Stimulated activated CD4-positive, alpha-beta T cell treated with anti-CD3 and anti-CD28 coated beads, Interleukin-2, amount 100 ng/mL, for 48 hours (primary cell): ENCODE measurements around the gene KRAS.

Experiments used
- DNase-seq, 2 donors: peaks; one replicate each; pipeline ENCODE4 v3.0.0-alpha.2; 2020

Gene KRAS

DNA sequence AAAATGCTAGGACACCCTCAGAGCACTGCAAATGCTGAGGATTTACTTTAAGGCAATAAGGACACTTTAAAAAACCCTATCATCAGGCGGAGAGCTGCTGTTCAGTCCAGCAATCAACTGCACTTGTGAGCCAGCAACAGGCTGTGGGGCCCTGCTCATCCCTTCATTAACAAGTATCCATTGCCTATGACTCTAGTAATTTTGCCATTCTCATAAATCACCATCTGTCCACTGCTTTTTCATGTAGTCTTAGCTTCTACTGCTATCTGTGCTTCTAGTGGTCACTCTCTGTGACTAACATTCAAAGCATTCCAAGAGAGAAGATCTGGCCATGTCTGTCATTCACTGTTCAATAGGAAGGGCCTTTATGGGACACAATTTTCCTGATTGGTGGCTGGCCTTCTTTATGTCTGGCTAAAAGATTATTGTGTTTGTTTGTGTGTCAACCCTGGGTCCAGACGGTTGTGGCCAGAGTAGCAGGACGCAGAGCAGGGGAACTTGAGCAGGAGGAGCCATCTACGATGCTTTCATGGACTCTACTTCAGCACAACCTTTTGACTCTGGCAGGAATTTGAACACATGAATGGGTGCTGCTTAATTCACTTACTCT lies 3.6 kb upstream of the KRAS start:
- DNase-seq, result no peak

DNA sequence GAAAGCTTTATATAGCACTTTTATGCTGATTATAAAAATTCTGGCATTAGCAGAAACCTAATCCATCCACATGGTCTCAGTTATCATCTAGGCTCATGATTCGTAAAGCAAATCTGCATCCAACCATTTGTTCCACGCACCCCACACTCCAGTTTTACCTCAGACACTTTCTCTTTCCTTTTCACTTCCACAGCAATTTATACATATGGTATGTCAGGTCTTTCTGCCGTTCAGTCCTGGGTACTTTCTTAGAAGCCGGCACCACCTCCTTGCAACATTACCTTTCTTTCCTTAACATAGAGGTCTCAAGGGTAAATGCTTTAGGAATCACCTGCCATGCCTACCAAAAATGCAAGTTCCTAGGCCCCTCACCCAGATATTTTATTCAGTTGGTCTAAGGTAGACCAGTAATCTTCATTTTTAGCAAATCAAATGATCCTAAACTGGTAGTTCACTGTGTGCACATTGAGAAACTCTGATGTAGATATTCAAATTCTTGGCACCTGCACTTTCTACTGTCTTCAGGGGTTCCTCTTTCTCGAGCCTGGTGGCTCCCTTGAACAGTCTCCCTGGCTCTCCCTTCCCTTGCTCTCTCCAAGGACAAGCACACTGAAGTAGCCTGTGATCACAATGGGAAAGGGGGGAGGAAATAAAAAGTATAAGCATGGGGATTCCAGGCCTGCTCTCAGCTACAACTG lies 2.8 kb upstream of the KRAS start:
- no peak for DNase-seq

DNA sequence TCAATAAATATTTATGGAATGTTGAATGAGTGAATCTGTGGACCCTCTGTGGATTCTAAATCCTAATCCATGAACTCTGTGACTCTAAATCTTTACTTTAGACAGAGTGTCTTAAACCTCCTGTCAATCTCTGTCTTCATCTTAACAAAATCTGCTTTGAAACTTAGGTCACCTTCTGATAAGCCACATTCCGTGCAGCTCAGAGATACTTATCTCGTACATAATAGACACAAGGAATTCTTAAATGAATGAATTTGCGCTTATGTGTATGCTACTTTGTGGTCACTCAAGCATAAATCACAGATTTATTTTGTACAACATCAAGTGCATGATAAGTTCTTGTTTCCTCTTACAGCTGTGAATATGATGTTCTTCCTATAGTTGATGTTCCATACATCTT lies 2.2 kb upstream of the KRAS start:
- DNase-seq, result no peak

DNA sequence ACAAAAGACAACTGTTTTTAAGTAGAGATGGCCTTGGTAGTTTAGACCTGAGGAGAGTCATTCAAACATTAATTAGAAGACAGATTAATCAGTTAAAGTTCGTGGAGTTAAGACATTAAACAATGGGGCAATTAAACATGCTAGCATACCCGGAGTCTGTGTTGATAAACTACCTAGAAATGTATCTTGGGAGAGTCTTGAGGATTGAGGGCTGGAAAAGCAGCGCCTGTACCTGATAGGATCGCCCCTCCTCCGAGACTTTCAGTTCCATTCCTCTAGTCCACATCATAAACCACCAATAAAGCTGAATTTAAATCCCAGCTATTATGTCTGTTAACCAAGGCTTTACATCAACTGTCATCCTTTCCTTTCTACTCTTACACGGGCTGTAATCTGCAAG lies 1.0 kb upstream of the KRAS start:
- DNase-seq, result no peak

DNA sequence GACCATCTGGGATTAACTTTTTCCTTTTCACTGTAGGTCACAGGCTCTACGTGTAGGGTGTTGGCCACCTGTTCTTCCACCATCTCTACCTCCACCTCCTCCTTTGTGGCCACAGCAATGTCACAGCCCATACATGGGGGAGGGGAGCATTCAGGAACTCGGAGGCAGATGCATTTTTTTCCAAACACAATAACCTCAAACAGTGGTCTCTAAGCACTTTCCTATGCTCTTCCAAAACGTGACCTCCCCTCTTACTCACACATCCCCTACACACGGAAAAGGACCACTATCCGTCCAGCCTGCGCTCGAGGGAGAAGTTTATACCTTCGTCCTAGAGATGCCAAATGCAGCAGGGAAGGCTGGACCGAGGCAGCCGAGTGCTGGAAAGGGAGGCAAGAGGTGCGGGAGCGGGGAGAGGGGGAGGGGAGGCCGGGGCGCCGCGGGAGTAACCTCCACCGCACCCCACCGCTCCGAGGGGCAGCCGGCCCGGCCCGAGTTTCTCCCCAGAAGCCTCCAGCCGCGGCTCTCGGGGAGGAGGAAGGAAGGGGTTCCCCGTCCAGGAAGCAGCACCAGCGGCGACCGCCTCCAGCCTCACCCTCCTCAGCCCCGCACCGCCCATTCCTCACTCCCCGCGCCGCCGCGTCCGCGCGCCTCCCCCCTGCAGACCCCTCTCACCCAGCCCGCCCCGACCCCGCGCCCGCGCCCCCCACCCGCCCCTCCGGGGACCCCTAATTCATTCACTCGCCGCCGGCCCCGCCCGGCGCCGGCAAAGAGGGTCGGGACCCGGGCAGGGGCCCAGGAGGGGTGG lies 594 bp downstream of the KRAS start:
- DNase-seq, result peak; percentile 18 to 23

DNA sequence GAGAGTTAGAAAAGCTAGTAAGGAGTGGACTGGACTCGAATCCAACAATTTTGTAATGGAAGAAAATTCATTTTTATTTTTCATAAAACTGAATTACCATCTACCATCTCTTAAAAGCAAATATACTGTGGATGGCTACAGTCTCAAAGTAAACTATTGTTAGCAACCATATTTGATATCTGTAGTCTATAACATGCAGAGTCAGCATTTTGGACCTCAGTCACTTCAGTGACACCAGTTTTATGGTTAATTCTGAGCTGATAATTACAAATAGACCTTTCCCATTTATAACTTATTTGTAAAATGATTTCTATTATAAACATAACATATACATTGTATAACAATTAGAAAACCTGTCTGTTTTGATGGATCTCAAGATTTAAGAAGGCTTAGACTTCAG lies 2.0 kb downstream of the KRAS start:
- no peak for DNase-seq

DNA sequence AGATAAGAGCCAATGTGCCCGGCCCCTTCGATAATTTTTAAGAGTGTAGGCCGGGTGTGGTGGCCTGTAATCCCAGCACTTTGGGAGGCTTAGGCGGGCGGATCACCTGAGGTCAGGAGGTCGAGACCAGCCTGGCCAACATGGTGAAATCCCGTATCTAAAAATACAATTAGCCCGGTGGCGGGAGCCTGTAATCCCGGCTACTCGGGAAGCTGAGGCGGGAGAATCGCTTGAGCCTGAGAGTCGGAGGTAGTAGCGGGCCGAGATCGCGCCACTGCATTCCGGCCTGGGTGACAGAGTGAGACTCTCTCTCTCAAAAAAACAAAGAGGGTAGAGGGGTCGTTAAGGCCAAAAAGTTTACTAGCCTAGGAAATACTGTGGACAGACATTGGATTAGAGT lies 2.6 kb downstream of the KRAS start:
- no peak for DNase-seq

DNA sequence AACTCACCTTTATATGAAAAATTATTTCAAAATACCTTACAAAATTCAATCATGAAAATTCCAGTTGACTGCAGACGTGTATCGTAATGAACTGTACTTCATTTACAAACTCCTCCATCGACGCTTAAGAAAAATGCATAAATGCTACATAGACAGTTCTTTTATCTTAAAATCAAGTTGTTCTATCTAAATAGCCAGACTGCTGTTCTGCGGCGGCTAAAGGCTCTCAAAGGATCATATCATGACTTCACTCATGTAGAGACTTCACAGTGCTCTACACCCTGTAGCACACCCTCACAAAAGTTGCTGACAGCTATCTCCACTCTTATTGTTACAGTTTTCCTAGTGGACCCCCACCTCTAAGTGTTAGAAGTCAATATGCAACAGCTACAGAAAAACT lies 5.2 kb downstream of the KRAS start:
- no peak for DNase-seq

DNA sequence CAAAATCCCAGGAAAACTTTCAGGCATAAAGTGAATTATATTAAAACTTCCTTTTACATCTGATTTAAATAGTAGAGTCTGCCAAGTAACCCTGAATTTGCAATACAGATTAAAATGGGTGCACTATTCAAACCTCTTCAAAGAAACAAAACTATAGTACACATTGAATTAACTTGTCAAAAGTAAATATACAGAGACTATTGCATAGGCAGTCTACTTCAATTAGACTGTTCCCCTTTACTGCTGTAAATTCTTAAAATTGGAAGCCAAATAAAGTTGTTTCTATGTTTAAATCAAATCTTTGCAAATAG lies 7.1 kb downstream of the KRAS start:
- no peak for DNase-seq

DNA sequence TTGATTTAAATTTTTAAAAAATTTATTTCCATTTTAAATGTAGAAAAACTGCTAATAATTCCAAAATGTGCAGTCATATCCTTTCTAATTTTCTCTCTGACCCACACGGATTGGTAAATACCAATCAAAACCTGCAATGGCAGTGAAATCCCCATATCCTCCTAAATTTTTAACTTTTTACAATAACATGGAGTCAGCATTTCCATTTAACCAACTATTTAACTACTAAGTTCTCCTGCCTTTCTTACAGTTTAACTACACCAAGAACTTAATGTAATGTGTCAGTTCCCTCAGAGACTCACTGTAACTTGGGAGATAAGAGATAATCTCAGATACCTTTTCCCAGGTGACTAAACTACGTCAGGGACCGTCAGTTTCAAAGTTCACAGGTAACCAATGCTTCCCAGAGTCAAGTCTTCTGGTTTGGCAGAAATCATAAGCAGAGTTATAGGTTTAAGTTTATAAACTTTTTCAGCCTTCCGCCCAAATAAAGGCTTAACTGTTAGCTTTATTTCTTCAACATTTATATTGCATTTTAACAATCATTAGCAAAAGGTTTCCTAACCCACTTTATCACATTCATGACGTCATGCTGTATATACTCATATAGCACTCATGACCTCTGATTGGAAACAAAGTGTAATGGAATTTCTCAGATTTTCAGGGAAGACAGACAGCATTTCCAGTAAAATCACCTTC lies 7.6 kb downstream of the KRAS start:
- DNase-seq, result no peak

DNA sequence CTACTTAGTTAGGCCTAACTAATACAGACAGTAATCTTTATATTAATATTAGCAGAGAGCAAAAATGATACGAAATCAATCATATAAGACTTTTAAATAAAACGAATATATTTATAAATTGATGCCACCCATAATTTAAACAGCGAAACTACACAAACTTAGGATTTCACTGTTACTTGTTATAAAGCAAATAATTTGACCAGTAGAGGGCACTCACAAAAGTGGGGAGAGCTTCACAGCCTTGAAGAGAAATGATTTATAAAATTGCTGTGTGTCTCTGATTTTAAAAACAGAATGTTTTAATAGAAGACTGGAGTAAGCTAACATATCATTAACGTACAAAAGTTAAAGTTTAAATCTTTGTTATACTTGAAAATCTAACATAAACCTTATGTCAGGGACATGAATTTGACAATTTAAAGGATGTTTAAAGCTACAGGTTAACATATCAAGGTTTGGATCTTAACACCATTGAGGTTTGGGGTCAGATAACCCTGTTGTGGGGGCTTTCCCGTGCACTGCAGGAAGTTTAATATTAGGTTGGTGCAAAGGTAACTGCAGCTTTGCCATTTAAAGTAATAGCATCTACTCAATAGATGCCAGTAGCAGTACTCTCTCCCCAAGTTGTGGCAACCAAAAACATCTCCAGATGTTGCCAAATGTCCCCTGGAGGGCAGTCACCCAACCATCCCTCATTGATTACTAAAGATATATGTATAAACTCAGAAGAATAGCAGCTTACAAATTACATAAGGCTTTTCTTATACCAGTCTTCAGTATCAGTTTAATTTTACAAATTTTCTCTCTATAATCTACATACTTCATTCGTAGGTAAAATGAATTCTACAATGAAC lies 9.3 kb downstream of the KRAS start:
- DNase-seq, result no peak

DNA sequence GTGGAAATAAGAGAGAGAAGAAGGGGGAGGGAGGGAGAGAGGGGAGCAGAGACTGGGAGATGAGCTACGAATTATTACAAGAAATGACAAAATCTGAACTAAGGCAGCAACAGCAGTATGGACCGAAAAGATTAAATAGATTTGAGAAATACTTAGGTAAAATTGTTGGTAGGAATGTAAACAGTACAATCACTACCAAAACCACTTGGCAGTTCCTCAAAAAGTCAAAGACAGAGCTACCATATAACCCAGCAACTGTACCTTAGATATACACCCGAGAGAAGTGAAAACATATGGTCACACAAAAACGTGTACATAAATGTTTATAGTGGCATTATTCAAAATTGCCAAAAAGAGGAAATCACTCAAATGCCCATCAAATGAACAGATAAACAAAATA lies 14.1 kb downstream of the KRAS start:
- no peak for DNase-seq

DNA sequence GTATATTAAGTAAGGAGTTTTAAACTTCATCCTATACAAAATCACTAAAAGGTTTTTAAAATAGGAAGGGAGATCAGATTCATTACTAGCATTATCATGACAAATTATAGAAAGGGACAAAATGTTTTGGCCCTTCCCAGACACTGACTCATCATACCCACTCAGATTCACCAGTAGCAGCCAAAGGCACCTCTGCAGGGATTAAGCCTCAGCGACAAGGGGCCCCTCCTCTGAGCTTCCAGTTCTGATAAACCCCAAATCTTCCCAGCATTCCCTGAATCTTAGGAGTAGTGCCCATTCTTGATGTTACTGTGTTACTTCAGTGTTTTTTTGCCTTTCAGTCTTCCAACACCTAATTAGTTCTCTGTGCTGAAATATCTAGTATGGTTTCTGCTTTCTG lies 14.5 kb downstream of the KRAS start:
- DNase-seq, result no peak

DNA sequence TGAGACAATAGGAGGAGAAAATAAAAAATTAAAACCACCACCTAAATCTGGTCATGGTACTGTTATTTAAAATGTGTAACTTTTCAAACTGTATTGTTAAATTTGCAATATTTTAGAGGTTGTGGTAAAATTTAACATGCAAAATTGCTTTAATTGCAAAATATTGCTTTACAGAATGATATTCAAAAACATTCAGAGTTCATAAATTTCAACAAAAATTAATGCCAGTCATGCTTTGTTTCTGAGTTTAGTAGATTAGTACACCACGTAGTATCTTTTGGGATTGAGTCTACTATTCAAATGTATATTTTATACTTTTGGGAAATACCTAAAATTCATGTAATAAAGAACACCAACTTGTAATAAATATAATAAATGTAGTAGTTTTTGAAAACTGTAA lies 37.4 kb downstream of the KRAS start:
- no peak for DNase-seq

DNA sequence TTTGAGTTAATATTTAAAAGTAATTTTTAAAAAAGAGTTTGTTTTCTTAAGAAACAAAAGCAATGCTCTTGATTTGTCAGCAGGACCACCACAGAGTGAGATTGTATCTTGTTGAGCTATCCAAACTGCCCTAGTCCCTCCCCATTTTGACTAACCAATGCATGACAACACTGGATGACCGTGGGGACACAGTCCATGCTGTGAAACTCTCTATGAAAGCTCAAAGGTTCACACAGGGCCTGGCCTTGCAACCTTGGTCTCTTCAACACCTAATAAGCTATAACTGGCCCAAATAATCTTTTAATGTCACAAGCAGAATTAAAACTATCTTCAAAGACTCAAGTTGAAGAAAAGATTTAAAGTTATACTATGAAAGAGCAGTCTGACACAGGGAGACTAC lies 42.2 kb downstream of the KRAS start:
- DNase-seq, result no peak

DNA sequence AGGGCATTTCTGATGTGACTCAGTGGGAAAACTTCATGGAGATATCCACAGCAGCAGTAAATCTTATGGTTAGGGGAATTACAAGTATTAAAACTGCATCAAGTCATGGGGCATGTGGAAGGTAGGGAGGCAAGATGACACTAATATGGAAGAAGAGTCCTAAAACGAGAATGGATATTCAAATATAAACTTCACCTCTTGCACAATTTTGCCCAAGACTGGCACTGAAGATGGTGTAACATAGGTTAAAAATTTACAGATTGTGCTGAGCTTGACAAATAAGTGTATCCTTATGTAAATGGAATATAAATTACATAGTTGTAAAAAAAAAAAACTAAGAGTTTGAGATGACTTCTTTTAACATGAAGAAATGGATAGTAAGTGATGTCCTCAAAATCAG lies 42.9 kb downstream of the KRAS start:
- no peak for DNase-seq

DNA sequence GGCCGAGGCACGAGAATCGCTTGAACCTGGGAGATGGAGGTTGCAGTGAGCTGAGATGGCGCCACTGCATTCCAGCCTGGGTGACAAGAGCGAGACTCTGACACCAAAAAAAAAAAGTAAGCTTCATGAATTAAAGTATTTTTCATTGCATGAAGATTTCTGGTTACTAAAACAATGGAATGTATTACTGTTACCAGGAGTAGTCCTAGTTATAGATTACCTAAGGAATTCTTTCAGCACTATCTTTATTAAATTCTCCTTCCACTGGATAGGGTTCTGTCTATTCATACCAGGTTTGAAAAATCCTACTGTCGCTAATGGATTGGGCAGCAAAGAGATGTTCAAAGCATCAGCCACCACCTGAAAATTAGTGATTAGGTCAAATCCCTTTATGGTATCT lies 43.3 kb downstream of the KRAS start:
- no peak for DNase-seq

DNA sequence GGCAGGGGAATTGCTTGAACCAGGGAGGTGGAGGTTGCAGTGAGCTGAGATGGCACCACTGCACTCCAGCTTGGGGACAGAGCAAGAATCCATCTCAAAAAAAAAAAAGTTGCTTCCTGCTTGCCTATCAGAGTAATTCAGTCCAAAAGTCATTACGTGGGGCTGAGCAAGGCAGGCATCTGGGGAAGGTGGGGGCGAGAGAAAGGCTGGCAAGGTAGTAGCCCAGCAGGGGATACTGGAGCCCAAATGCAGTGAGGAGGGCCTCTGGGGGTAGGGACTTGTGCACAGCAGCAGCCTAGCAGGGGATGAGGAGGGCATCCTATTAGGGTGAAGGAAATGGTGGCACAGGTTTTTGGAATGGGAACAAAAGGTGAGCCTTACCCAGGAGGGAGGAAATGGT lies 48.6 kb downstream of the KRAS start:
- no peak for DNase-seq

DNA sequence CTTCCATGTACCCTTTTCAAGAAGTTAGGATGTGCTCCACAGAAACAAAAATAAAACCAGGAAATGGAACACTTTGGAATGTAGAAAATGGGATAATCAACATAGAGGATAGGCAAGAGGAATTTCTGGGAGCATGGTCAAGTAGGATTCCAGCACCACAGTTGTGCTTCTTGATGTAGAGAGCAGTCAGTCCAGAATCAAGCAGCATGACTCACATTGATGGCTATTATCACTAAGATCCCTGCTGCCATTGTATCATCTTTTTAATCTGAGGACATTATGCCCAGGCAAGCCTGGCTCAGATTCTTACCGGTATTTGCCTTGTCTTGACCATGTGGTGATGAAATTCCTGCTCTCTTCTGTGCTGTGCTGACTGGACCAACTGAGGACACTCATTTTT lies 50.0 kb downstream of the KRAS start:
- no peak for DNase-seq

DNA sequence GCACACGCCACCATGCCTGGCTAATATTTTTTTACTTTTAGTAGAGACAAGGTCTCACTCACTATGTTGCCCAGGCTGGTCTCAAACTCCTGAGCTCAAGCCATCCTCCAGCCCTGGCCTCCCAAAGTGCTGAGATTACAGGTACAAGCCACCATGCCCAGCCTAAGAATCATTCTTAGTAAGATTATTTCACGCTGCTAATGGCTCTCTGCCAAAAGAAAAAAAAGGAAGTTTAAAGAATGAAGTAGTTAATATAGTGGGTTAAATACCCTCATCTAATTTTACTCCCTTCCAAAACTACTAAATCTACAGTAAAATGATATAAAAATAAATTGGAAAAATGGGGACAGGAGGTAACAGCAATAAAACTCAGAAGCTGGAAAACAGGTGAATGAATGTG lies 53.1 kb downstream of the KRAS start:
- no peak for DNase-seq

DNA sequence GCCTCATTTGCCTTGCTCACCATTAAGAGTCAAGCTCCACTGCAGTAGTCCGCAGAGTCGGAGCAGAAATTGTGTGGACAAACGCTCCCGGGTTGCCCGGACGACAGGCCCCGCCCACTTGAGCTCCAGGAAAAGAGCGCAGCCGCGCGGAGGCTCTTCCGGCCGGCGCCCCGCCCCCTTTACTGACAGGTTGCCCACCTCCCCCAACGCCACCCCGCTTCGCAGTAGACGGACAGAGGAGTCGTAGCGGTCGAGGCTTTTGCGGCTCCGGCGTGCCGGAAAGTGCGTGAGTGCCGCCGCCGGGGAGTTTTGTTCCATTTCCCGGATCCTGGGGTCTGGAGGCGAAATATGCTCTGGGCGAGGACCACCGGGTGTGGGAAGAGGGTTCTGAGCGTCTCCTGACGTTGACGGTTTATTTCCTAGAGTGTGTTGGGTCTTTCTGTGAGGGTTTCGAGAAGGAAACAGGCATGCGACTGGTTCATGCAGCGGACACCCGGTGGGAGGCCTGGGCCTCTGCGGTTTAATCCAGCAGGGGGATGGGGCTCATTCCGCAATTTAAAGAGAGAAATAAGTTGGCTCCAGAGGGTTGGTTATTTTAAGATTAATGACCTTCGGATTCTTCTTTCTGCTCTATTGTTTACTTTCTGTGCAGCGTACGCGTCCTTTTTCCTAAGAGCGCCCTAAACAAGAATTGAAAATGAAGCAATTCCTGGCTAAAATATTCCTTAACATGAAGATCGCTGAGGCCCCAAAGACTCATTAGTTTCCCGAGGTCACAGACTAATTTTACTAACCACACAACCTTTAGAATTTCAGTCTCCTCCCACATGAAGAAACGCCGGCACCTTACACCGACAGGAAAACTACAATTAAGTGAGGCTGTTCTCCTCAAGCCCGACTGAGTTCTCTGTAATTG lies 55.4 kb downstream of the KRAS start, which contains the start of the genes DNAI7 and ETFRF1:
DNAI7 (minus strand) TSS at position 105 of the 916 bp plus-strand sequence; CDS start at position 23, 82 bp downstream.
ETFRF1 (plus strand) TSS at position 182 of the 916 bp plus-strand sequence. CDS start 8,720 bp downstream, outside the sequence.
- peak; percentile 95 for DNase-seq

DNA sequence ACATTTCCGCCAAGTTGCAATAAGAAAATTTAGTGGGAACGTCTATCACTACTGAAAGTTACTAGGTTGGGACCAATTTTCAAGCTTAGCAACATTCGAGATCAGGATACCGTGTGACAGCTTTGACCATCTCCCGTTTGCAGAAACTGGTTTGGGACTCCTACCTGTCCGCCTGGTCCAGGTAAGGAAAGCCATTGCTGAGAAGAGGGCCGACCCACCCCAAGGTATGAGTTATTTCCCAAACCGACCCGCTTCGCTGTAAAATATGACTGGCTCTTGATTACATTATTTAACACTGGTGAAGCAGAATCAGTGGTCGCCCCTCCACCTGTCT lies 56.0 kb downstream of the KRAS start:
- DNase-seq, result no peak
